NCI-H774 (cell line): Measurements from ENCODE around the gene KCNB1.
"Not testable (repeated sequence)": the region's sequence is repeated elsewhere in the genome, so short reads cannot be mapped to it uniquely, and the experiment has no call there.

Experiments
- DNase-seq: peaks from one replicate; lab custom pipeline; 2025; lab: John Stamatoyannopoulos, UW

The KCNB1 gene

GRCh38 chr20:49319208-49319809, 163.2 kb downstream of the KCNB1 start:
- DNase-seq: no peak

GRCh38 chr20:49318430-49319207, 163.8 kb downstream of the KCNB1 start:
- no peak for DNase-seq

GRCh38 chr20:49318091-49318429, 164.4 kb downstream of the KCNB1 start:
- DNase-seq: no peak

GRCh38 chr20:49316704-49317103, 165.8 kb downstream of the KCNB1 start:
- DNase-seq: no peak

- no peak for DNase-seq
These were observed 166.9 kb downstream of the KCNB1 start for GRCh38 chr20:49315580-49315979.

- DNase-seq: not testable (repeated sequence)
These were observed 168.4 kb downstream of the KCNB1 start for GRCh38 chr20:49314052-49314451.
